ENCODE measurements around the gene ARFIP2. TPM values are rescaled to one million over a fixed set of nuclear protein-coding genes. Genes with fewer than 3 reads are reported as not detected.
A peak's percentile ranks its signal among the peaks of the same experiment; 100 is the strongest.

ARFIP2 gene
- total RNA-seq, 1 experiment from 2014 or later = 100 TPM

- no TSS peak for BruUV-seq (replicated peaks)
- intact Hi-C loops (cut with micrococcal nuclease; ENCODE audit: unreplicated experiment) = loop anchor here (1.0 kb wide), 5 partner anchors 11 to 31 kb away; partner anchors contain the start of genes ARFIP2 and TIMM10B
- no peak overlapping the region for H3K4me3 ChIP-seq (ENCODE audit: low read depth, low read length)
- peaks cover 33% of the 10 kb centered on the region for H3K4me1 ChIP-seq
- no peak overlapping the region for H3K27ac Mint-ChIP-seq (ENCODE audit: unreplicated experiment)
- H3K27me3 Mint-ChIP-seq (ENCODE audit: insufficient read depth, unreplicated experiment) = no peaks in the 10 kb centered on the region
- peak; percentile 79 to 84 for DNase-seq
- peaks cover 8% of the 10 kb centered on the region for H3K36me3 ChIP-seq (ENCODE audit: control insufficient read depth, insufficient read depth, low read length)
- peaks cover 11% of the 10 kb centered on the region for H3K4me1 Mint-ChIP-seq (ENCODE audit: low read depth, unreplicated experiment)
- CTCF ChIA-PET = interaction anchor here (0.8 to 2.0 kb wide), 5 partner anchors 15 to 96 kb away, joined by 3 to 9 read pairs (median 4); partner anchors contain the start of gene TRIM3
- no peak for TF ChIP-seq CTCF (IDR thresholded peaks at IDR 0.05; ENCODE audit: insufficient read depth in 1 of 2, low read depth in 1 of 2, low read length in 1 of 2, severe bottlenecking in 1 of 2, unreplicated experiment in 1 of 2)
- peak overlapping the region; percentile 48 for H3K4me3 Mint-ChIP-seq (ENCODE audit: unreplicated experiment)
- no peaks in the 10 kb centered on the region for H3K9me3 ChIP-seq
- H3K9me3 Mint-ChIP-seq (ENCODE audit: unreplicated experiment) = no peaks in the 10 kb centered on the region
- H3K36me3 Mint-ChIP-seq (ENCODE audit: insufficient read depth, unreplicated experiment) = peaks cover 13% of the 10 kb centered on the region
- H3K27me3 ChIP-seq (replicated peaks; ENCODE audit: control insufficient read depth, insufficient read depth, low read length) = no peaks in the 10 kb centered on the region
- POLR2A ChIA-PET = interaction anchor here (1.1 to 1.7 kb wide), 3 partner anchors 17 to 23 kb away, joined by 3 to 13 read pairs (median 4); partner anchors contain the start of genes ARFIP2 and TIMM10B
These were observed 22.6 kb downstream of the ARFIP2 start for GRCh38 chr11:6458352-6459098.

- Mint-ChIP-seq H3K4me1 (ENCODE audit: low read depth, unreplicated experiment) (peaks cover 11% of the 10 kb centered on the region), H3K27me3 (ENCODE audit: insufficient read depth, unreplicated experiment) (no peaks in the 10 kb centered on the region), H3K9me3 (ENCODE audit: unreplicated experiment) (no peaks in the 10 kb centered on the region), H3K27ac (ENCODE audit: unreplicated experiment) (no peak overlapping the region), H3K4me3 (ENCODE audit: unreplicated experiment) (peak overlapping the region; percentile 48), H3K36me3 (ENCODE audit: insufficient read depth, unreplicated experiment) (peaks cover 13% of the 10 kb centered on the region)
- no peaks in the 10 kb centered on the region for H3K27me3 ChIP-seq (replicated peaks; ENCODE audit: control insufficient read depth, insufficient read depth, low read length)
- no peak for DNase-seq
- intact Hi-C loops (cut with micrococcal nuclease; ENCODE audit: unreplicated experiment) = loop anchor here (1.0 kb wide), 5 partner anchors 12 to 32 kb away; partner anchors contain the start of genes ARFIP2 and TIMM10B
- BruUV-seq (replicated peaks) = TSS peak; percentile 45
- H3K4me1 ChIP-seq = peaks cover 33% of the 10 kb centered on the region
- no peaks in the 10 kb centered on the region for H3K9me3 ChIP-seq
- POLR2A ChIA-PET = interaction anchor here (1.5 kb wide), 1 partner anchor 17 kb away, joined by 3 read pairs; no protein-coding TSS in a partner anchor
- H3K36me3 ChIP-seq (ENCODE audit: control insufficient read depth, insufficient read depth, low read length) = peaks cover 9% of the 10 kb centered on the region
- TF ChIP-seq CTCF (IDR thresholded peaks at IDR 0.05; ENCODE audit: insufficient read depth in 1 of 2, low read depth in 1 of 2, low read length in 1 of 2, severe bottlenecking in 1 of 2, unreplicated experiment in 1 of 2) = no peak
- CTCF ChIA-PET = interaction anchor here (1.1 kb wide), 1 partner anchor 17 kb away, joined by 3 read pairs; no protein-coding TSS in a partner anchor
- no peak overlapping the region for H3K4me3 ChIP-seq (ENCODE audit: low read depth, low read length)
These were observed 23.4 kb downstream of the ARFIP2 start for GRCh38 chr11:6457581-6458320.

- no peak for DNase-seq
- Histone ChIP-seq H3K27me3 (replicated peaks; ENCODE audit: control insufficient read depth, insufficient read depth, low read length) (no peaks in the 10 kb centered on the region), H3K9me3 (no peaks in the 10 kb centered on the region), H3K36me3 (ENCODE audit: control insufficient read depth, insufficient read depth, low read length) (peaks cover 9% of the 10 kb centered on the region), H3K4me3 (ENCODE audit: low read depth, low read length) (no peak overlapping the region), H3K4me1 (peaks cover 33% of the 10 kb centered on the region)
- Mint-ChIP-seq H3K27ac (ENCODE audit: unreplicated experiment) (no peak overlapping the region), H3K4me1 (ENCODE audit: low read depth, unreplicated experiment) (peaks cover 5% of the 10 kb centered on the region), H3K36me3 (ENCODE audit: insufficient read depth, unreplicated experiment) (peaks cover 10% of the 10 kb centered on the region), H3K4me3 (ENCODE audit: unreplicated experiment) (no peak overlapping the region), H3K27me3 (ENCODE audit: insufficient read depth, unreplicated experiment) (no peaks in the 10 kb centered on the region), H3K9me3 (ENCODE audit: unreplicated experiment) (no peaks in the 10 kb centered on the region)
- CTCF ChIA-PET = no interaction called here
- intact Hi-C loops (cut with micrococcal nuclease; ENCODE audit: unreplicated experiment) = no loop called here
- no peak for TF ChIP-seq CTCF (IDR thresholded peaks at IDR 0.05; ENCODE audit: insufficient read depth in 1 of 2, low read depth in 1 of 2, low read length in 1 of 2, severe bottlenecking in 1 of 2, unreplicated experiment in 1 of 2)
- no TSS peak for BruUV-seq (replicated peaks)
- POLR2A ChIA-PET = no interaction called here
These were observed 24.6 kb downstream of the ARFIP2 start for GRCh38 chr11:6456361-6457073.

All from Caco-2 (cell line).